Non-pigmented ciliary epithelial cell (primary cell): ENCODE measurements around the gene HIPK3.
"Not testable (repeated sequence)": the region's sequence is repeated elsewhere in the genome, so short reads cannot be mapped to it uniquely, and the experiment has no call there.

ENCODE experiments used
- DNase-seq: peaks from one replicate; pipeline ENCODE4 v3.0.0-alpha.2; 2010; ENCODE audit warnings: low read depth

Gene HIPK3

GRCh38 chr11:33306821-33307220 lies 49.6 kb downstream of the HIPK3 start:
- not testable (repeated sequence) for DNase-seq

GRCh38 chr11:33307984-33308383 lies 50.8 kb downstream of the HIPK3 start:
- DNase-seq = no peak

- no peak for DNase-seq
Measured at GRCh38 chr11:33309118-33309517, 51.9 kb downstream of the HIPK3 start.

GRCh38 chr11:33310720-33311500 lies 53.7 kb downstream of the HIPK3 start:
- DNase-seq = no peak

GRCh38 chr11:33311680-33312079 lies 54.5 kb downstream of the HIPK3 start:
- DNase-seq = no peak

- DNase-seq = no peak
Measured at GRCh38 chr11:33315822-33316221, 58.6 kb downstream of the HIPK3 start.

GRCh38 chr11:33317662-33318061 lies 60.5 kb downstream of the HIPK3 start:
- DNase-seq = no peak

- DNase-seq = no peak
Measured at GRCh38 chr11:33320016-33320813, 63.0 kb downstream of the HIPK3 start.

- DNase-seq = no peak
Measured at GRCh38 chr11:33320814-33321330, 63.7 kb downstream of the HIPK3 start.

- no peak for DNase-seq
Measured at GRCh38 chr11:33321422-33321821, 64.2 kb downstream of the HIPK3 start.

- no peak for DNase-seq
Measured at GRCh38 chr11:33323421-33323820, 66.2 kb downstream of the HIPK3 start.

GRCh38 chr11:33324302-33324985 lies 67.3 kb downstream of the HIPK3 start:
- DNase-seq = no peak

- DNase-seq = no peak
Measured at GRCh38 chr11:33325451-33325850, 68.3 kb downstream of the HIPK3 start.

- DNase-seq = peak; percentile 40
Measured at GRCh38 chr11:33329705-33330329, 72.6 kb downstream of the HIPK3 start.

GRCh38 chr11:33333816-33334215 lies 76.6 kb downstream of the HIPK3 start:
- DNase-seq = no peak

- DNase-seq = no peak
Measured at GRCh38 chr11:33334627-33335026, 77.4 kb downstream of the HIPK3 start.

- DNase-seq = no peak
Measured at GRCh38 chr11:33339247-33339646, 82.1 kb downstream of the HIPK3 start.

GRCh38 chr11:33344611-33345010 lies 87.4 kb downstream of the HIPK3 start:
- DNase-seq = no peak

GRCh38 chr11:33347490-33348125 lies 90.4 kb downstream of the HIPK3 start:
- DNase-seq = no peak

- DNase-seq = no peak
Measured at GRCh38 chr11:33350287-33350686, 93.1 kb downstream of the HIPK3 start.

GRCh38 chr11:33358150-33358831 lies 101.1 kb downstream of the HIPK3 start:
- no peak for DNase-seq
